Sigmoid colon (tissue), 7 donors: ENCODE results near the gene LAMC1. TPM values are rescaled to one million over a fixed set of nuclear protein-coding genes. Genes with fewer than 3 reads are reported as not detected.

Experiments used
- DNase-seq: peaks from one replicate; pipeline ENCODE4 v3.0.0-alpha.2; 2019
- H3K27ac ChIP-seq, 4 donors: fragments of 200-600 bp; sonication (generic); one replicate each; pipeline ENCODE4 v1.5.1; 2016 to 2019; ENCODE audit warnings: mild to moderate bottlenecking in 1 of 4
- H3K27me3 ChIP-seq, 3 donors: fragments of 200-600 bp; sonication (generic); one replicate each; pipeline ENCODE4 v1.5.1; 2019; ENCODE audit warnings: mild to moderate bottlenecking in 1 of 3
- H3K36me3 ChIP-seq, 4 donors: fragments of 200-600 bp; sonication (generic); one replicate each; pipeline ENCODE4 v1.5.1; 2016 to 2019
- H3K4me1 ChIP-seq, 4 donors: fragments of 200-600 bp; sonication (generic); one replicate each; pipeline ENCODE4 v1.5.1; 2017 to 2019
- H3K4me3 ChIP-seq, 4 donors: fragments of 200-600 bp; sonication (generic); one replicate each; pipeline ENCODE4 v1.5.1; 2017 to 2019; ENCODE audit warnings: mild to moderate bottlenecking in 2 of 4, moderate library complexity in 1 of 4
- H3K9me3 ChIP-seq, 4 donors: fragments of 200-600 bp in 3 of 4; sonication (generic) in 3 of 4; one replicate each; pipeline versions ENCODE4 v1.5.1 to v1.6.1; 2013 to 2019
- EP300 ChIP-seq, 4 donors: sonication (generic); formaldehyde crosslinking; IDR thresholded peaks; one replicate each; pipeline ENCODE4 v1.6.1; 2017; ENCODE audit warnings: antibody characterized with exemption in 4 of 4
- POLR2A ChIP-seq, 2 donors: fragments of 450-650 bp; IDR thresholded peaks; one replicate each; pipeline ENCODE4 v1.6.1; 2016; ENCODE audit warnings: antibody characterized with exemption in 2 of 2, mild to moderate bottlenecking in 2 of 2, moderate library complexity in 2 of 2
- POLR2AphosphoS5 ChIP-seq, 4 donors: sonication (generic); formaldehyde crosslinking; IDR thresholded peaks; one replicate each; pipeline ENCODE4 v1.6.1; 2017; ENCODE audit warnings: antibody characterized with exemption in 4 of 4
- WGBS, 2 donors: extraction: QIAGEN DNeasy Blood & Tissue Kit; methylation state at CpG; one replicate each; pipeline ENCODE4 v1.1.7; 2013; 5-methylcytosine and 5-hydroxymethylcytosine counted together
- intact Hi-C: fragments of 100-400 bp; cut with DNase I; formaldehyde crosslinking; loops from one replicate; pipeline ENCODE4 v1.15.1; 2023
- polyA plus RNA-seq, 3 donors: library from polyadenylated mRNA; stranded (reverse); fragments of 200-250 nt; gene quantifications; one replicate each; pipeline ENCODE4 v1.2.3, GENCODE V29; 2013
- total RNA-seq, 4 donors: library from RNA; depleted of rRNA; stranded (reverse); fragments of >200 nt; gene quantifications; one replicate each; pipeline ENCODE4 v1.1.0, GENCODE V29; 2016
- TF ChIP-seq, protein P1 (sequence below), 4 experiments: fragments of 450-650 bp in 3 of 4; fragments of 200-600 bp in 1 of 4; IDR thresholded peaks; one replicate each; pipeline ENCODE4 v1.5.1; 2016 to 2019; ENCODE audit warnings: antibody characterized with exemption in 4 of 4, mild to moderate bottlenecking in 3 of 4, moderate library complexity in 2 of 4
- donor health status: healthy with polysubstance abuse.
- donor health status: Bipolar disorder and iron deficiency.
- donor health status: healthy.

The LAMC1 gene
- total and polyA plus RNA-seq, 7 donors, result 3.5 to 542 (median 269) TPM

DNA sequence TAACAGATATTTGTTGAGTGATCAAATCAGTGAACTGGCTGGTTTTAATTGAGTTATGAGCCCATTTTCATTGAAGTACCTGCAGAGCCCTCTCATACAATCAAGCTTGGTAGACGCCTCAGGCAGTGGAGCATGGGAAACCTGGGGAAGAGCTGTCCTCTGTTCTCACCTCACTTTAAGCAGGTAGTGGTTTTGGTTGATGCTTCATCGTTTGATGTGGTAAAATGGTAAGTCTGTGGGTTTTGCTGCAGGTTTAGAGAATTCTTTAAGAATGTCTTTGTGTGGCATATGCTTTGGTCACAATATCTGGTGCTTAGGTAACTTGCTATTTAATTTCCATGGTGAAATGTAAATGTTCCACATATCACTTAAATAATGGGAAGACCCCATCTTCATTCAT is 10.0 kb downstream of the LAMC1 start:
- no peak overlapping the region for H3K4me3 ChIP-seq
- H3K9me3 ChIP-seq, result no peaks in the 10 kb centered on the region
- H3K27ac ChIP-seq, result peak overlapping the region in 2 of 4 donors; percentile 11 to 100
- no peaks in the 10 kb centered on the region for H3K36me3 ChIP-seq
- TF ChIP-seq, protein P1, sequence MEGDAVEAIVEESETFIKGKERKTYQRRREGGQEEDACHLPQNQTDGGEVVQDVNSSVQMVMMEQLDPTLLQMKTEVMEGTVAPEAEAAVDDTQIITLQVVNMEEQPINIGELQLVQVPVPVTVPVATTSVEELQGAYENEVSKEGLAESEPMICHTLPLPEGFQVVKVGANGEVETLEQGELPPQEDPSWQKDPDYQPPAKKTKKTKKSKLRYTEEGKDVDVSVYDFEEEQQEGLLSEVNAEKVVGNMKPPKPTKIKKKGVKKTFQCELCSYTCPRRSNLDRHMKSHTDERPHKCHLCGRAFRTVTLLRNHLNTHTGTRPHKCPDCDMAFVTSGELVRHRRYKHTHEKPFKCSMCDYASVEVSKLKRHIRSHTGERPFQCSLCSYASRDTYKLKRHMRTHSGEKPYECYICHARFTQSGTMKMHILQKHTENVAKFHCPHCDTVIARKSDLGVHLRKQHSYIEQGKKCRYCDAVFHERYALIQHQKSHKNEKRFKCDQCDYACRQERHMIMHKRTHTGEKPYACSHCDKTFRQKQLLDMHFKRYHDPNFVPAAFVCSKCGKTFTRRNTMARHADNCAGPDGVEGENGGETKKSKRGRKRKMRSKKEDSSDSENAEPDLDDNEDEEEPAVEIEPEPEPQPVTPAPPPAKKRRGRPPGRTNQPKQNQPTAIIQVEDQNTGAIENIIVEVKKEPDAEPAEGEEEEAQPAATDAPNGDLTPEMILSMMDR (IDR thresholded peaks at IDR 0.05), result no peak
- peak in 1 of 4 donors; percentile 11 for TF ChIP-seq POLR2AphosphoS5 (IDR thresholded peaks at IDR 0.05)
- no peaks in the 10 kb centered on the region for H3K27me3 ChIP-seq
- WGBS, 2 donors, result 71 to 89% methylated on average over 2 of the region's 2 CpGs
- intact Hi-C loops, result no loop called here
- no peak for DNase-seq
- peaks cover 0 to 67% (median 57%) of the 10 kb centered on the region in 4 donors for H3K4me1 ChIP-seq

DNA sequence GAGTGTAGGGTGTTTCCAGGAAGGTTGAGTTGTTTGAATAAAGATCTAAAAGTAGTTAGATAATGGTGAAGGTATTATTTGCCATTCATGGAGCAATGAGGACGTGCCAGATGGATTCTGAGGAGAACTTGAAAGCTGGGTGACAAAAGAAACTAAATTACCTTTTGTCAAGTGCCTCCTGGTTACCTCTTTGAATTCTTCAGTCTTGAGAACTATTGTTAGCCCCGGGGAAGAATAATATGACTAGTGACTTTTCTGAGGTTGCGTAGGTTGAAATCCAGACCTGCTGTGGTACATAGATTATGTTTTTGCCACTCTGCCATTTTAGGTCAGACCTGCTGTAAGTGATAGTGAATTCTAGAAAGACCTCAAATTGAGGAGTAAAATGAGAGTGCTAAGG is 11.5 kb downstream of the LAMC1 start:
- 81 to 83% methylated on average over 3 of the region's 3 CpGs for WGBS, 2 donors
- TF ChIP-seq EP300 (IDR thresholded peaks at IDR 0.05), result no peak
- TF ChIP-seq POLR2A (IDR thresholded peaks at IDR 0.05), result no peak
- TF ChIP-seq POLR2AphosphoS5 (IDR thresholded peaks at IDR 0.05), result no peak
- TF ChIP-seq, protein P1 (IDR thresholded peaks at IDR 0.05), result no peak
- intact Hi-C loops, result no loop called here

DNA sequence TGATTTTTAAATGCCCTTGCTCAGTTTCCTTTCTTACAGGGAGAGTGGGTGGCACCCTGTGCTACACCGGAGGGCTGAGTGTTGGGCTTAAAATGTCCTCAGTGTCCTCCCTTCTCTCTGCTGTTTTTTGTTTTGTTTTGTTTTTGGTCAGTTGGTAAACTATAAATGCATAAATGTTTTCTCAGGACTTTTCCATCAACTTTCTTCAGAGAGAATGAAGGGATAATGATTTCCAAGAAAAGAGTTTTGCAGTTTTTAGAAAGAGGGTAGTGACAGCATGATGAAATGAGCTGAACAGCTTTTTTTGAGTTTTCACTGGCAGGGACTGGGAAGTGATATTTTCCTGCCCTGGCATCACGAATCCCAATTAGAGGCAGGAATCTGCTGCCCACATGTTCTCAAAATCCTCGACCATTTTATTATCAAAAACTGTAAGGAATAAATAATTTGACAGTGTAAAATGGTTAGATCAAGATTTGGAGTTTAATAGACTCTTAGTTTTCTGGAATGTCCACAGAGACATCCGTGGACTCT is 15.2 kb downstream of the LAMC1 start:
- Histone ChIP-seq H3K27ac (peak overlapping the region in 1 of 4 donors; percentile 72), H3K36me3 (no peaks in the 10 kb centered on the region), H3K4me1 (peaks cover 0 to 70% (median 61%) of the 10 kb centered on the region in 4 donors), H3K27me3 (no peaks in the 10 kb centered on the region), H3K4me3 (no peak overlapping the region), H3K9me3 (no peaks in the 10 kb centered on the region)
- no peak for DNase-seq
- WGBS, 2 donors, result 78 to 80% methylated on average over 4 of the region's 4 CpGs
- intact Hi-C loops, result no loop called here
- TF ChIP-seq EP300 (IDR thresholded peaks at IDR 0.05), result no peak
- TF ChIP-seq POLR2AphosphoS5 (IDR thresholded peaks at IDR 0.05), result no peak
- no peak for TF ChIP-seq POLR2A (IDR thresholded peaks at IDR 0.05)
- TF ChIP-seq, protein P1 (IDR thresholded peaks at IDR 0.05), result no peak

More for the DNA sequence above, 11.5 kb downstream of the LAMC1 start:
- H3K9me3 ChIP-seq, result no peaks in the 10 kb centered on the region
- H3K4me3 ChIP-seq, result no peak overlapping the region
- no peaks in the 10 kb centered on the region for H3K27me3 ChIP-seq
- H3K36me3 ChIP-seq, result no peaks in the 10 kb centered on the region
- H3K27ac ChIP-seq, result peak overlapping the region in 2 of 4 donors; percentile 5 to 15
- peaks cover 0 to 64% (median 56%) of the 10 kb centered on the region in 4 donors for H3K4me1 ChIP-seq
- DNase-seq, result no peak

DNA sequence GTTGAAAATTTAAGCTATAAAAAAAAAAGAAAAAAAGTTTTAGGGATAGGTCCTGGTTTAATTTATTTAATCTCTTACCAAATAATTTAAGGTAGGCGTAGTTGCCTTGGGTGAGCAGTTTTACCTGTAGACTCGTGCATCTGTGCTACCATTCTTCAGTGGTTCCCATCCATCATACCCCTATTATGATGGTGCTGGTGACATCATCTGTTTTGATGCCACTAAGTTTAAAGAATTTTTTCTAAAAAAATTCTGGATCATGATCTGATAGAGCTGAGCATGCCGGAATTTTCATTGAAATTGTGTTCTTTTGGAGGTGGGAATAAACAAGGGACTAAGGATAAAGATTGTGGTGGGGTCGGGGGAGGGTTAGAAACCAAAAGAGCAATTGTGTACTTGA is 15.7 kb downstream of the LAMC1 start:
- Histone ChIP-seq H3K4me1 (peaks cover 0 to 76% (median 65%) of the 10 kb centered on the region in 4 donors), H3K9me3 (no peaks in the 10 kb centered on the region), H3K27ac (peak overlapping the region in 3 of 4 donors; percentile 56 to 72 (median 68)), H3K36me3 (no peaks in the 10 kb centered on the region), H3K4me3 (no peak overlapping the region), H3K27me3 (no peaks in the 10 kb centered on the region)
- intact Hi-C loops, result no loop called here
- DNase-seq, result no peak
- TF ChIP-seq, protein P1 (IDR thresholded peaks at IDR 0.05), result no peak
- TF ChIP-seq POLR2AphosphoS5 (IDR thresholded peaks at IDR 0.05) (no peak), POLR2A (IDR thresholded peaks at IDR 0.05) (no peak), EP300 (IDR thresholded peaks at IDR 0.05) (no peak)
- 86 to 87% methylated on average over 4 of the region's 4 CpGs for WGBS, 2 donors

DNA sequence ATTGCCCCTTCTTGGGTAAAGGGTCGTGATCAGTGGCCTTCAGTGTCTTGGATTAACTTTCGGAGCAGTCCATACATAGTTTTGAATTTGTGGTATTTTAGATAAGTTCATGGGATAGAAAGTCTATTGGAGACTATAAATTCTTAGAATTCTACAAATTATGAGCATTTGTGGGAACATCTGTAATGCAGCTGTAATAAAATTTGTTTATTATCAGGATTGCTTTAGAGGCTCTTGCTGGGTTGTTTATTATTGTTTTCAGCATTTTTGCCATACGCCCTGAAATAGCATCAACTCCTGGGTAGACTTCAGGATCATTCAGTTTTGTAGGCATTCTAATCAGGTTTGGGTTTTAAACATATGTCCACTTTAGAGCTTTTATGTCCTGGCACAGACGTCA is 16.1 kb downstream of the LAMC1 start:
- no peaks in the 10 kb centered on the region for H3K9me3 ChIP-seq
- H3K27me3 ChIP-seq, result no peaks in the 10 kb centered on the region
- WGBS, 2 donors, result 77 to 82% methylated on average over 4 of the region's 4 CpGs
- no peaks in the 10 kb centered on the region for H3K36me3 ChIP-seq
- intact Hi-C loops, result no loop called here
- TF ChIP-seq, protein P1 (IDR thresholded peaks at IDR 0.05), result no peak
- TF ChIP-seq EP300 (IDR thresholded peaks at IDR 0.05) (no peak), POLR2AphosphoS5 (IDR thresholded peaks at IDR 0.05) (no peak), POLR2A (IDR thresholded peaks at IDR 0.05) (no peak)
- DNase-seq, result no peak
- peak overlapping the region; percentile 43 to 72 (median 62) for H3K27ac ChIP-seq
- peaks cover 0 to 80% (median 69%) of the 10 kb centered on the region in 4 donors for H3K4me1 ChIP-seq
- no peak overlapping the region for H3K4me3 ChIP-seq
